H1 (cell line): ENCODE measurements around the gene UGT2B11. TPM values are rescaled to one million over a fixed set of nuclear protein-coding genes. Genes with fewer than 3 reads are reported as not detected.

ENCODE experiments used
- CTCF ChIA-PET: fragments of 300-600 bp; sonication (Branson Sonifier 250); formaldehyde crosslinking; loops from one replicate; lab custom pipeline; 2021; ENCODE audit not compliant: partially characterized antibody; lab: Charles Lee
- POLR2A ChIA-PET: fragments of 300-600 bp; sonication (Branson Sonifier 250); formaldehyde crosslinking; loops from one replicate; lab custom pipeline; 2021; ENCODE audit warnings: inconsistent platforms; ENCODE audit not compliant: partially characterized antibody; lab: Charles Lee
- DNase-seq, 2 experiments: peaks; one replicate each; pipeline versions ENCODE4 v3.0.0 to v3.0.0-alpha.2; 2010 to 2022; ENCODE audit warnings: low spot score in 2 of 2, low read depth in 1 of 2, mixed read lengths in 1 of 2
- FAIRE-seq: peaks from 2 replicates; lab custom pipeline; 2011; peaks lifted over from hg19 to GRCh38; lab: Jason Lieb, UNC
- H2AFZ ChIP-seq: 2 replicates; pipeline ENCODE4 v1.8.1; 2012; ENCODE audit warnings: low read length, inconsistent platforms
- H2AK5ac ChIP-seq: 2 replicates; pipeline ENCODE4 v1.6.1; 2013; ENCODE audit warnings: low read depth, low read length
- H2BK120ac ChIP-seq: replicated peaks from 2 replicates; pipeline ENCODE3; 2013; ENCODE audit warnings: low read depth, low read length, inconsistent platforms
- H2BK12ac ChIP-seq: 2 replicates; pipeline ENCODE4 v1.6.1; 2013; ENCODE audit warnings: low read depth, low read length
- H2BK15ac ChIP-seq: 2 replicates; pipeline ENCODE4 v1.6.1; 2013; ENCODE audit warnings: low read length
- H2BK20ac ChIP-seq: 2 replicates; pipeline ENCODE4 v1.6.1; 2013; ENCODE audit warnings: low read length
- H2BK5ac ChIP-seq: 2 replicates; pipeline ENCODE4 v1.6.1; 2013; ENCODE audit warnings: low read depth, low read length
- H3K14ac ChIP-seq: 2 replicates; pipeline ENCODE4 v1.6.1; 2013; ENCODE audit warnings: inconsistent platforms; ENCODE audit not compliant: insufficient read length
- H3K18ac ChIP-seq: 2 replicates; pipeline ENCODE4 v1.6.1; 2013; ENCODE audit warnings: low read length; ENCODE audit errors: extremely low read depth
- H3K23ac ChIP-seq: 2 replicates; pipeline ENCODE4 v1.6.1; 2013; ENCODE audit warnings: inconsistent platforms; ENCODE audit not compliant: insufficient read length
- H3K23me2 ChIP-seq: 2 replicates; pipeline ENCODE4 v1.6.1; 2013; ENCODE audit warnings: low read depth, low read length
- H3K27ac ChIP-seq: 2 replicates; pipeline ENCODE4 v1.6.1; 2011; ENCODE audit warnings: low read depth, low read length, inconsistent platforms
- H3K27me3 ChIP-seq, 4 experiments: replicated peaks in 1 of 4; 1 replicate in 1 of 4; 2 replicates in 3 of 4; pipeline versions ENCODE4 v1.6.1 to v1.8.1; 2011 to 2013; ENCODE audit warnings: low read length in 3 of 4, mild to moderate bottlenecking in 3 of 4, inconsistent platforms in 2 of 4, mixed read lengths in 2 of 4, moderate library complexity in 1 of 4; ENCODE audit not compliant: control insufficient read depth in 3 of 4, insufficient read depth in 3 of 4; ENCODE audit errors: extremely low read depth in 1 of 4
- H3K36me3 ChIP-seq, 4 experiments: 2 replicates each; pipeline versions ENCODE4 v1.6.1 to v1.8.1; 2011 to 2013; ENCODE audit warnings: mild to moderate bottlenecking in 4 of 4, low read length in 3 of 4, moderate library complexity in 2 of 4, control low read depth in 1 of 4, inconsistent platforms in 1 of 4; ENCODE audit not compliant: insufficient read depth in 4 of 4, control insufficient read depth in 2 of 4
- H3K4ac ChIP-seq: replicated peaks from 2 replicates; pipeline ENCODE3; 2013; ENCODE audit warnings: low read length, low read depth, mixed read lengths, inconsistent platforms; ENCODE audit not compliant: insufficient read length
- H3K4me1 ChIP-seq, 4 experiments: replicated peaks in 1 of 4; 1 replicate in 1 of 4; 2 replicates in 3 of 4; pipeline versions ENCODE4 v1.6.1 to v1.8.1; 2011 to 2013; ENCODE audit warnings: low read length in 3 of 4, inconsistent platforms in 2 of 4, mixed read lengths in 1 of 4; ENCODE audit not compliant: insufficient read depth in 4 of 4, control insufficient read depth in 3 of 4
- H3K4me2 ChIP-seq, 2 experiments: 2 replicates each; pipeline versions ENCODE4 v1.6.1 to v1.8.1; 2011 to 2013; ENCODE audit warnings: low read depth in 2 of 2, low read length in 2 of 2, control low read depth in 1 of 2, inconsistent platforms in 1 of 2, mild to moderate bottlenecking in 1 of 2; ENCODE audit not compliant: insufficient read depth in 1 of 2
- H3K4me3 ChIP-seq, 4 experiments: fragments of 200-600, 300-600 bp in 1 of 4; sonication (generic), shearing (Covaris generic), sonication (Bioruptor Twin) in 1 of 4; 2 replicates each; pipeline versions ENCODE4 v1.5.1 to v1.8.1; 2011 to 2016; ENCODE audit warnings: low read length in 4 of 4, low read depth in 3 of 4, control low read depth in 2 of 4, inconsistent platforms in 2 of 4, mild to moderate bottlenecking in 2 of 4, mixed read lengths in 1 of 4, moderate library complexity in 1 of 4; ENCODE audit not compliant: insufficient read depth in 2 of 4; ENCODE audit errors: extremely low read depth in 1 of 4
- H3K56ac ChIP-seq: replicated peaks from 2 replicates; pipeline ENCODE3; 2013; ENCODE audit warnings: low read depth, mild to moderate bottlenecking, mixed read lengths, low read length, inconsistent platforms; ENCODE audit not compliant: insufficient read length
- H3K79me1 ChIP-seq: 2 replicates; pipeline ENCODE4 v1.6.1; 2013; ENCODE audit warnings: low read depth, low read length, control low read depth
- H3K79me2 ChIP-seq, 2 experiments: 2 replicates each; pipeline versions ENCODE4 v1.6.1 to v1.8.1; 2012 to 2013; ENCODE audit warnings: low read length in 2 of 2, mild to moderate bottlenecking in 2 of 2, inconsistent platforms in 1 of 2; ENCODE audit not compliant: insufficient read depth in 2 of 2, control insufficient read depth in 1 of 2
- H3K9ac ChIP-seq, 4 experiments: replicated peaks in 1 of 4; 1 replicate in 1 of 4; 2 replicates in 3 of 4; pipeline versions ENCODE4 v1.6.1 to v1.8.1; 2011 to 2013; ENCODE audit warnings: low read depth in 3 of 4, low read length in 3 of 4, control low read depth in 2 of 4, mild to moderate bottlenecking in 2 of 4, moderate library complexity in 2 of 4, inconsistent platforms in 1 of 4; ENCODE audit errors: extremely low read depth in 1 of 4
- H3K9me3 ChIP-seq, 2 experiments: 2 replicates each; pipeline versions ENCODE4 v1.6.1 to v1.8.1; 2012 to 2013; ENCODE audit warnings: mild to moderate bottlenecking in 2 of 2, moderate library complexity in 2 of 2, control low read depth in 1 of 2, inconsistent platforms in 1 of 2, low read depth in 1 of 2, low read length in 1 of 2, mixed read lengths in 1 of 2; ENCODE audit not compliant: insufficient read depth in 2 of 2
- H4K20me1 ChIP-seq, 2 experiments: replicated peaks in 1 of 2; 2 replicates each; pipeline versions ENCODE3 to v1.8.1; 2011 to 2013; ENCODE audit warnings: inconsistent platforms in 2 of 2, low read length in 2 of 2, mild to moderate bottlenecking in 1 of 2; ENCODE audit not compliant: insufficient read depth in 2 of 2, control insufficient read depth in 1 of 2
- H4K5ac ChIP-seq: 2 replicates; pipeline ENCODE4 v1.6.1; 2013; ENCODE audit warnings: low read length, low read depth, mixed read lengths, inconsistent platforms; ENCODE audit not compliant: insufficient read length
- H4K8ac ChIP-seq: 2 replicates; pipeline ENCODE4 v1.8.0; 2013; ENCODE audit warnings: mild to moderate bottlenecking, moderate library complexity, low read length, inconsistent platforms; ENCODE audit not compliant: insufficient read depth; ENCODE audit errors: extremely low read depth
- H4K91ac ChIP-seq: replicated peaks from 2 replicates; pipeline ENCODE3; 2013; ENCODE audit warnings: low read length, mixed read lengths, inconsistent platforms; ENCODE audit not compliant: insufficient read length
- ASH2L ChIP-seq: fragments of 200-600, 300-600 bp; sonication (generic); IDR thresholded peaks from one replicate; pipeline ENCODE4 v1.7.1; 2017; ENCODE audit warnings: low read length
- HDAC2 ChIP-seq, 2 experiments: fragments of 300-600 bp in 1 of 2; sonication (generic) in 1 of 2; IDR thresholded peaks; 2 replicates each; pipeline ENCODE4 v1.6.1; 2011 to 2012; ENCODE audit warnings: low read depth in 2 of 2, low read length in 2 of 2, mild to moderate bottlenecking in 2 of 2, moderate library complexity in 2 of 2, borderline replicate concordance in 1 of 2, inconsistent platforms in 1 of 2
- POLR2A ChIP-seq, 2 experiments: IDR thresholded peaks; 1 replicate in 1 of 2; 2 replicates in 1 of 2; pipeline ENCODE4 v1.6.1; 2011; ENCODE audit warnings: low read depth in 2 of 2, low read length in 2 of 2, mild to moderate bottlenecking in 2 of 2; ENCODE audit errors: control extremely low read depth in 1 of 2
- POU5F1 ChIP-seq: IDR thresholded peaks from 2 replicates; pipeline ENCODE4 v1.6.1; 2011; ENCODE audit warnings: low read depth, mild to moderate bottlenecking, low read length, moderate library complexity
- SAP30 ChIP-seq: fragments of 300-600 bp; sonication (generic); IDR thresholded peaks from 2 replicates; pipeline ENCODE4 v1.7.1; 2012; ENCODE audit warnings: low read length, moderate library complexity, mild to moderate bottlenecking, inconsistent platforms; ENCODE audit not compliant: insufficient read depth, insufficient replicate concordance
- SP2 ChIP-seq: IDR thresholded peaks from 2 replicates; pipeline ENCODE4 v1.6.1; 2012; ENCODE audit warnings: mild to moderate bottlenecking, low read length, inconsistent platforms
- TBP ChIP-seq: IDR thresholded peaks from 2 replicates; pipeline ENCODE4 v1.6.1; 2011; ENCODE audit warnings: low read depth, low read length, improper control_type of control experiment
- TCF12 ChIP-seq: IDR thresholded peaks from 2 replicates; pipeline ENCODE4 v1.6.1; 2011; ENCODE audit warnings: low read depth, mild to moderate bottlenecking, low read length
- ZNF274 ChIP-seq: IDR thresholded peaks from 2 replicates; pipeline ENCODE4 v1.7.0; 2012; ENCODE audit warnings: low read length, borderline replicate concordance; ENCODE audit errors: extremely low read depth
- WGBS, 2 experiments: shearing (Covaris generic) in 1 of 2; methylation state at CpG; one replicate each; pipeline versions ENCODE4 v1.1.6 to v1.1.7; 2013 to 2015; ENCODE audit warnings: low lambda C conversion rate in 2 of 2, mixed read lengths in 2 of 2, inconsistent platforms in 1 of 2, low coverage in 1 of 2, missing lambda C conversion rate in 1 of 2; ENCODE audit not compliant: insufficient replicate concordance in 2 of 2, insufficient coverage in 1 of 2, insufficient read length in 1 of 2; ENCODE audit errors: extremely low coverage in 1 of 2, missing lambda C conversion rate in 1 of 2; 5-methylcytosine and 5-hydroxymethylcytosine counted together
- polyA plus RNA-seq, 7 experiments: library from polyadenylated mRNA; depleted of rRNA in 3 of 7; stranded (reverse) in 5 of 7; unstranded in 2 of 7; fragments of >200 nt in 5 of 7; fragments of 200-250 nt in 2 of 7; gene quantifications; 1 replicate in 5 of 7; 2 replicates in 1 of 7; 4 replicates in 1 of 7; pipeline versions ENCODE4 v1.2.1 to v1.2.3, GENCODE V29; 2011 to 2013; ENCODE audit warnings: missing spikeins in 2 of 7, mixed read lengths in 2 of 7
- total RNA-seq: library from RNA; stranded (reverse); fragmentation: NEBNext Ultra II Directional; extraction: Animal tissue kit (Norgen Biotek cat#: 25700); gene quantifications from 2 replicates; pipeline ENCODE4 v1.2.1, GENCODE V29; 2021

Gene UGT2B11
- total and polyA plus RNA-seq, 2 of the 8 experiments (the other 6 are each of a cell fraction or from before 2014, with no cell fraction given) = not detected

DNA sequence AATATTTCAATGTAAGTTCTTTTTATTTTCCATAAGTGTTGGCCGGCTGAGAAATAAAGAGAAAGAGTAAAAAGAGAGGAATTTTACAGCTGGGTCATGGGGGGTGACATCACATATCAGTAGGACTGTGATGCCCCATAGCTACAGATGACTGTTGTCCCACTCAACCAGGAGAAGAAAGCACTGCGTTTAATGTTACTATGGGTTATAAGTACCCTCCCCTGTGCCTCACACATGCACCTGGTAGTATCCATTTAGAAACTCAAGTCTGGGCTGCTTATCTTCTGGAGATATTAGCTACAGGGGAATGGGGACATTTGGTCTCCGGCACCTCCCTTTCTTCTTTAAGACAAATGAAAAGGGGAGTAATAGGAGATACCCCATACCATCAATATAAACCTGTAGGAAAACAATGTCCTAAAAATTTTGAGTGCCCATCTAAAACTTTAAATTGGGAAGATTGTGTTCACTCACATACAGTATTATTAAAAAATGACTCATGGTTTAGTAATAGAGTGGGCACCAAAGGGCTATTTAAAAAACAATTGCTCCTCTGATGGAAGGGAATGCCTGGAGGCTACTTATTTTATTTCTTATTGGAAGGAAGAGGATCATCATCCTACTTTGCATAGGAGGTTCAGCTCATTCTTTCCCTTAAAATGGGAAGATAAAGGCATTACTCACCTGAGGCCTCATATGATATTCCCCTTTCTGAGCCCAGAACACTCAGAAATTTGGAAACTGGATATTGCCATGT lies 18.2 kb downstream of the UGT2B11 start:
- no peaks in the 10 kb centered on the region for H3K79me1 ChIP-seq
- no peak overlapping the region for H3K4me2 ChIP-seq
- no peak overlapping the region for H3K18ac ChIP-seq
- H2BK20ac ChIP-seq = no peak overlapping the region
- no peaks in the 10 kb centered on the region for H3K23me2 ChIP-seq
- no peak overlapping the region for H3K4me3 ChIP-seq
- H3K4me1 ChIP-seq = no peaks in the 10 kb centered on the region
- no peak overlapping the region for H2BK15ac ChIP-seq
- no peak overlapping the region for H3K4ac ChIP-seq
- H4K91ac ChIP-seq = no peak overlapping the region
- no peaks in the 10 kb centered on the region for H4K20me1 ChIP-seq
- H3K14ac ChIP-seq = no peak overlapping the region
- CTCF ChIA-PET = no interaction called here
- H3K27me3 ChIP-seq = no peaks in the 10 kb centered on the region
- H4K5ac ChIP-seq = no peak overlapping the region
- no peaks in the 10 kb centered on the region for H3K79me2 ChIP-seq
- no peak overlapping the region for H3K23ac ChIP-seq
- H3K36me3 ChIP-seq = no peaks in the 10 kb centered on the region
- no peak for DNase-seq
- H3K9me3 ChIP-seq = no peaks in the 10 kb centered on the region
- H3K56ac ChIP-seq = no peak overlapping the region
- H3K9ac ChIP-seq = no peak overlapping the region
- no peak overlapping the region for H2AK5ac ChIP-seq
- no peak overlapping the region for H2AFZ ChIP-seq
- no peak overlapping the region for H4K8ac ChIP-seq
- no peak for TF ChIP-seq SAP30
- no peak for TF ChIP-seq SP2
- TF ChIP-seq TCF12 = no peak
- no peak for TF ChIP-seq HDAC2 (IDR thresholded peaks at IDR 0.05; ENCODE audit: borderline replicate concordance in 1 of 2, low read depth in 2 of 2, low read length in 2 of 2)
- TF ChIP-seq POU5F1 = no peak
- no peak for TF ChIP-seq POLR2A (IDR thresholded peaks at IDR 0.05; ENCODE audit: control extremely low read depth in 1 of 2, low read depth in 2 of 2, low read length in 2 of 2)
- no peak for TF ChIP-seq ASH2L
- TF ChIP-seq ZNF274 = no peak
- TF ChIP-seq TBP = no peak
- WGBS, 2 experiments = 89% methylated on average over 3 of the region's 3 CpGs; no CpG with 5 or more reads in 1 of the 2 experiments
- H2BK5ac ChIP-seq = no peak overlapping the region
- no peak overlapping the region for H3K27ac ChIP-seq
- FAIRE-seq = no peak
- H2BK120ac ChIP-seq = no peak overlapping the region
- POLR2A ChIA-PET = no interaction called here
- H2BK12ac ChIP-seq = no peak overlapping the region
